CD14-positive monocyte (primary cell): Measurements from ENCODE around the gene SORBS1. TPM values are rescaled to one million over a fixed set of nuclear protein-coding genes. Genes with fewer than 3 reads are reported as not detected.

Experiments
- DNase-seq, 3 donors: peaks; one replicate each; pipeline ENCODE4 v3.0.0-alpha.2; 2011 to 2022
- H2AFZ ChIP-seq: 2 replicates; pipeline ENCODE4 v1.6.0; 2012; ENCODE audit warnings: mild to moderate bottlenecking, low read depth, low read length, inconsistent platforms; ENCODE audit not compliant: insufficient read depth, poor library complexity, severe bottlenecking
- H3K27ac ChIP-seq, 2 donors: 1 replicate in 1 of 2; 2 replicates in 1 of 2; pipeline ENCODE4 v1.5.1; 2012 to 2013; ENCODE audit warnings: low read length in 2 of 2, control low read depth in 1 of 2, inconsistent platforms in 1 of 2, low read depth in 1 of 2, mild to moderate bottlenecking in 1 of 2
- H3K27me3 ChIP-seq, 2 donors: one replicate each; pipeline versions ENCODE4 v1.6.0 to v1.6.1; 2011 to 2013; ENCODE audit warnings: low read length in 2 of 2; ENCODE audit not compliant: control insufficient read depth in 2 of 2, insufficient read depth in 2 of 2
- H3K36me3 ChIP-seq, 2 donors: replicated peaks in 1 of 2; 1 replicate in 1 of 2; 2 replicates in 1 of 2; pipeline versions ENCODE4 v1.5.1 to v1.6.1; 2012 to 2013; ENCODE audit warnings: low read length in 2 of 2, control low read depth in 1 of 2, inconsistent platforms in 1 of 2, mild to moderate bottlenecking in 1 of 2; ENCODE audit not compliant: insufficient read depth in 2 of 2, control insufficient read depth in 1 of 2
- H3K4me1 ChIP-seq, 2 donors: 1 replicate in 1 of 2; 2 replicates in 1 of 2; pipeline versions ENCODE4 v1.5.1 to v1.6.1; 2012 to 2013; ENCODE audit warnings: low read length in 2 of 2, control low read depth in 1 of 2, inconsistent platforms in 1 of 2, mild to moderate bottlenecking in 1 of 2, moderate library complexity in 1 of 2; ENCODE audit not compliant: insufficient read depth in 2 of 2, control insufficient read depth in 1 of 2
- H3K4me2 ChIP-seq: replicated peaks from 2 replicates; pipeline ENCODE3; 2012; ENCODE audit warnings: low read length, moderate library complexity, mild to moderate bottlenecking; ENCODE audit not compliant: poor library complexity, severe bottlenecking; ENCODE audit errors: extremely low read depth
- H3K4me3 ChIP-seq, 3 experiments: fragments of 200-600 bp in 1 of 3; sonication (generic) in 1 of 3; replicated peaks in 1 of 3; 1 replicate in 2 of 3; 2 replicates in 1 of 3; pipeline ENCODE4 v1.5.1; 2011 to 2013; ENCODE audit warnings: low read length in 3 of 3, mild to moderate bottlenecking in 3 of 3, control low read depth in 2 of 3, low read depth in 2 of 3, inconsistent platforms in 1 of 3, moderate library complexity in 1 of 3
- H3K79me2 ChIP-seq: 2 replicates; pipeline ENCODE4 v1.6.0; 2012; ENCODE audit warnings: mild to moderate bottlenecking, control low read depth, inconsistent platforms, low read length, moderate library complexity; ENCODE audit not compliant: insufficient read depth
- H3K9ac ChIP-seq: 2 replicates; pipeline ENCODE4 v1.6.0; 2017; ENCODE audit warnings: low read length, mild to moderate bottlenecking; ENCODE audit not compliant: insufficient read depth, poor library complexity, severe bottlenecking
- H3K9me3 ChIP-seq, 2 donors: replicated peaks in 1 of 2; 1 replicate in 1 of 2; 2 replicates in 1 of 2; pipeline versions ENCODE4 v1.5.1 to v1.6.1; 2012 to 2013; ENCODE audit warnings: low read length in 2 of 2, control low read depth in 1 of 2; ENCODE audit not compliant: control insufficient read depth in 1 of 2, insufficient read depth in 1 of 2
- H4K20me1 ChIP-seq: 2 replicates; pipeline ENCODE4 v1.6.0; 2012; ENCODE audit warnings: mild to moderate bottlenecking, low read length, control low read depth, moderate library complexity; ENCODE audit not compliant: insufficient read depth
- H3K27ac Mint-ChIP-seq, 7 donors: one replicate each; pipeline ENCODE4 v1.8.0; 2020; ENCODE audit warnings: mild to moderate bottlenecking in 7 of 7, mixed read lengths in 7 of 7, moderate library complexity in 6 of 7, inconsistent platforms in 2 of 7
- H3K27me3 Mint-ChIP-seq, 3 donors: one replicate each; pipeline ENCODE4 v1.8.0; 2021 to 2022; ENCODE audit warnings: low read depth in 3 of 3, mild to moderate bottlenecking in 3 of 3, mixed read lengths in 3 of 3, moderate library complexity in 3 of 3, inconsistent platforms in 1 of 3
- H3K36me3 Mint-ChIP-seq, 2 donors: one replicate each; pipeline ENCODE4 v1.8.0; 2020; ENCODE audit warnings: mixed read lengths in 2 of 2, inconsistent platforms in 1 of 2, mild to moderate bottlenecking in 1 of 2
- H3K4me1 Mint-ChIP-seq: one replicate; pipeline ENCODE4 v1.8.0; 2020; ENCODE audit warnings: mild to moderate bottlenecking, mixed read lengths
- H3K4me3 Mint-ChIP-seq, 2 donors: one replicate each; pipeline ENCODE4 v1.8.0; 2020; ENCODE audit warnings: mild to moderate bottlenecking in 2 of 2, mixed read lengths in 2 of 2, moderate library complexity in 1 of 2
- H3K9me3 Mint-ChIP-seq, 7 donors: one replicate each; pipeline ENCODE4 v1.8.0; 2020 to 2022; ENCODE audit warnings: mixed read lengths in 7 of 7, mild to moderate bottlenecking in 6 of 7, moderate library complexity in 6 of 7, inconsistent platforms in 2 of 7
- WGBS: methylation state at CpG from one replicate; pipeline ENCODE4 v1.1.5; 2013; ENCODE audit warnings: missing lambda C conversion rate; ENCODE audit not compliant: insufficient coverage; 5-methylcytosine and 5-hydroxymethylcytosine counted together
- intact Hi-C, 2 donors: fragments of 100-400 bp; cut with micrococcal nuclease; formaldehyde crosslinking; loops; one replicate each; pipeline versions ENCODE4 v1.15.0 to v1.15.1; 2023
- polyA plus RNA-seq, 3 donors: library from polyadenylated mRNA; depleted of rRNA in 1 of 3; unstranded in 2 of 3; stranded (reverse) in 1 of 3; fragments of 300-500 nt in 2 of 3; fragments of >200 nt in 1 of 3; fragmentation: Illumina TruSeq in 2 of 3; gene quantifications; 1 replicate in 2 of 3; 2 replicates in 1 of 3; pipeline ENCODE4 v1.2.3, GENCODE V29; 2012 to 2021
- TF ChIP-seq, protein P1 (sequence below): fragments of 200-600 bp; IDR thresholded peaks from one replicate; pipeline ENCODE4 v1.8.0; 2022; ENCODE audit warnings: antibody characterized with exemption, mild to moderate bottlenecking

Gene SORBS1
- polyA plus RNA-seq, 3 donors = 0.08 to 0.15 TPM; not detected in 1

DNA sequence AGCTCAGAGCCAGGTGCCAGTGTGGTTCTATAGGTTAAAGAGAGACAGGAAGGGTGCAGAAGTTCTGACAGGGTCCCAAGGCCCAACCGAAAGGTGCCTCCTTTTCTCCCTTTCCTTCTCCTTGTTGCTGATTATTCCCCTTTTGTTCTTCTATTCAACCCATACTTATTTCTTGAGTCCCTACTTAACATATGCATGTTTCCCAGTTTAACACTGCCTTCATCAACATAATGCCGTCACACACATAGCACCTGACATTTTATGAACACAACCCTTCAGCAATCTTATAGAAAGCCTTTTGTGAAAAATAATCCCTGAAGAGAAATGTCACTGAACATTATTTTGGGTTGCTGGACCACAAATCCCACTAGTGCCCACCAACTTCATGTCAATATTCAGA, 39.1 kb downstream of the SORBS1 start:
- no peak overlapping the region for H3K4me3 Mint-ChIP-seq
- intact Hi-C loops = no loop called here
- no peaks in the 10 kb centered on the region for H4K20me1 ChIP-seq
- 86% methylated on average over 1 of the region's 2 CpGs for WGBS
- H2AFZ ChIP-seq = no peak overlapping the region
- H3K36me3 Mint-ChIP-seq = no peaks in the 10 kb centered on the region
- H3K4me1 ChIP-seq = no peaks in the 10 kb centered on the region
- no peaks in the 10 kb centered on the region for H3K4me1 Mint-ChIP-seq
- H3K27me3 ChIP-seq = no peaks in the 10 kb centered on the region
- H3K4me3 ChIP-seq = no peak overlapping the region
- H3K27ac ChIP-seq = no peak overlapping the region
- no peak overlapping the region for H3K9ac ChIP-seq
- TF ChIP-seq, protein P1, sequence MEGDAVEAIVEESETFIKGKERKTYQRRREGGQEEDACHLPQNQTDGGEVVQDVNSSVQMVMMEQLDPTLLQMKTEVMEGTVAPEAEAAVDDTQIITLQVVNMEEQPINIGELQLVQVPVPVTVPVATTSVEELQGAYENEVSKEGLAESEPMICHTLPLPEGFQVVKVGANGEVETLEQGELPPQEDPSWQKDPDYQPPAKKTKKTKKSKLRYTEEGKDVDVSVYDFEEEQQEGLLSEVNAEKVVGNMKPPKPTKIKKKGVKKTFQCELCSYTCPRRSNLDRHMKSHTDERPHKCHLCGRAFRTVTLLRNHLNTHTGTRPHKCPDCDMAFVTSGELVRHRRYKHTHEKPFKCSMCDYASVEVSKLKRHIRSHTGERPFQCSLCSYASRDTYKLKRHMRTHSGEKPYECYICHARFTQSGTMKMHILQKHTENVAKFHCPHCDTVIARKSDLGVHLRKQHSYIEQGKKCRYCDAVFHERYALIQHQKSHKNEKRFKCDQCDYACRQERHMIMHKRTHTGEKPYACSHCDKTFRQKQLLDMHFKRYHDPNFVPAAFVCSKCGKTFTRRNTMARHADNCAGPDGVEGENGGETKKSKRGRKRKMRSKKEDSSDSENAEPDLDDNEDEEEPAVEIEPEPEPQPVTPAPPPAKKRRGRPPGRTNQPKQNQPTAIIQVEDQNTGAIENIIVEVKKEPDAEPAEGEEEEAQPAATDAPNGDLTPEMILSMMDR = no peak
- H3K4me2 ChIP-seq = no peak overlapping the region
- DNase-seq = no peak
- H3K27ac Mint-ChIP-seq = no peak overlapping the region
- H3K79me2 ChIP-seq = no peaks in the 10 kb centered on the region
- H3K9me3 Mint-ChIP-seq = peaks cover 0 to 2% (median 0%) of the 10 kb centered on the region in 7 donors
- no peaks in the 10 kb centered on the region for H3K9me3 ChIP-seq
- no peaks in the 10 kb centered on the region for H3K36me3 ChIP-seq
- peaks cover 0 to 1% (median 0%) of the 10 kb centered on the region in 3 donors for H3K27me3 Mint-ChIP-seq

DNA sequence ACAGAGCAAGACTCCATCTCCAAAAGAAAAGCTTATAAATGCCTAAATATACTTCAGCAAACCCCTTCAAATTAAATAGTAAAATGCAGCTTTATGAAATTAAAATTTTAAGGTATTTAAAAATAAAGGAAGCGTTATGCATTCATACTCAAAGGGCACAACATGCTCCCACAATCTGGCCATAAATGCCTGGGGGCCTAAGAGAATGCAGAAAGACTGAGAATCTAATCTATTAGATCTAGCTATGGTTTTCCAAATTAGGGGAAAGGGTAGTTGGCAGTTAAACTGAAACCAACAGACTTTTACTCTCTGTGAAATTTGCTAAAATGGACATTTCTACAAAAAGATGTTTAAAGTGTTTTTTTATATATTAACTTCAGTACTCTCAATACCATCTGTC, 40.6 kb downstream of the SORBS1 start:
- H3K9ac ChIP-seq = no peak overlapping the region
- no peak overlapping the region for H2AFZ ChIP-seq
- Mint-ChIP-seq H3K4me3 (no peak overlapping the region), H3K27ac (no peak overlapping the region), H3K27me3 (peaks cover 0 to 1% (median 0%) of the 10 kb centered on the region in 3 donors), H3K36me3 (no peaks in the 10 kb centered on the region), H3K4me1 (no peaks in the 10 kb centered on the region), H3K9me3 (peaks cover 0 to 2% (median 0%) of the 10 kb centered on the region in 7 donors)
- no peak overlapping the region for H3K4me2 ChIP-seq
- H3K79me2 ChIP-seq = no peaks in the 10 kb centered on the region
- no peak for DNase-seq
- TF ChIP-seq, protein P1 = no peak
- H3K9me3 ChIP-seq = no peaks in the 10 kb centered on the region
- intact Hi-C loops = no loop called here
- no peaks in the 10 kb centered on the region for H3K36me3 ChIP-seq
- H3K4me1 ChIP-seq = no peaks in the 10 kb centered on the region
- no peak overlapping the region for H3K27ac ChIP-seq
- H3K4me3 ChIP-seq = no peak overlapping the region
- no CpG with 5 or more reads among the region's 1 CpG for WGBS
- H3K27me3 ChIP-seq = no peaks in the 10 kb centered on the region
- H4K20me1 ChIP-seq = no peaks in the 10 kb centered on the region
